Measurements from ENCODE around the gene BCAS3.

Gene BCAS3

GRCh38 chr17:61199431-61200338, 522.0 kb downstream of the BCAS3 start:
- DNase-seq (ENCODE audit: low read depth) = no peak

- no peak for DNase-seq (ENCODE audit: low read depth)
Measured at GRCh38 chr17:61200339-61200715, 522.7 kb downstream of the BCAS3 start.

DNA sequence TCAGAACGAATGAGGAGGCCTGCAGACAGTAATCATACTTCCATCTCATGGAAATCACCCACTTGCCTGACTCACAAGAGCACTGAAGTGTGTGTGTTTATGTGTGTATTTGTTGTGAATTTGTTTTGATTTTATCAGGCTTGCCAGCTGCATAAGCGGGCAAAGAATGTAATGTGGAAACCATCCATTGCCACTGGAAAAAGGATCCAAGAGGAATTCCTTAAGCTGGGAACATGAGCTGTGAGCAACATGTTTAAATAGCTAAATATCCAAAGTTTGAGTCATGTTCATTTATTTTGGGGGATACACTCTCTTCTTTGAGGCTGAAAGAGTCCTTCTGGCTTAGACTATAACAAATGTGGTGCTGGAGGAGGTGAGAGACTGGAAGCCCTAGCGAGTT, 523.6 kb downstream of the BCAS3 start:
- peak; percentile 55 for DNase-seq (ENCODE audit: low read depth)

DNA sequence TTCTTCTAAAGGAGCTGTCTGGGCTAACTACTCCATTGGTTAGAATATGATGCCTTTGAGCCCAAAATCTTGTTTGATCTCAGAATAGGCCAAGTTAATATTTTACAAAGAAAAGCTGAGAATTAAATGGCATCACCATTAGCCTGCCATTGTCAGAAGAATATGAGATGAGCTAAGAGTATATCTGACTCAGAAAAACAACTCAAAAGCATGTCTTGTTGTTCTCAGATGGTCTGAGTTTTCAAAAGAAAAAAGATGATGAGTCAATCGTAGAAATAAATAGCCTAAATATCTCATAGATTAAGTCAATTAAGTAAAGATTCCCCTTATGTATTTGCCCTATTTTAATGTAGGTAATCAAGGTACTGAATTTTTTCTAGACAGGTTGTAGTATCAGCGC, 524.9 kb downstream of the BCAS3 start:
- no peak for DNase-seq (ENCODE audit: low read depth)

DNA sequence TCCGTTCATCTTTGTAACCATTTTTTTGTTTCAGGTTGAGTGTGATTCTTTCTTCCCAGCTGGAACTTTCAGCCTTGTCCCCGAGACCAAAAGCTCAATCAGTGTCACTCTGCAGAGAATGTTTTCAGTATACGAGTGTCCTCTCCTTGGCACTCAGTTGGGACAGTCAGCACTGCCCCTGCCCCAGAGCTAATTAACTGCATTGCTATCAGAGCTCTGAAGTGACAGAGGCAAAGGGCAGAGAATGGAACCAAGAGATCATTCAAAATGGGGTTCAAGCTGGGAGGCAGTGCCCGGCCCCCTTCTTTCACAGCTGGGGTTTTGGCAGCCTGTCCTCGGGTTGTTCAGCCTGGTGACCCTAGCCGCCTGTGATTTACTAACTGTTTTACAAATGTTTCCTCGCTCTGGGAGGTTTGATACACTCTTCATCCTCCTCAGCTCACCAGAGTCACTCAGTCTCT, 526.0 kb downstream of the BCAS3 start:
- no peak for DNase-seq (ENCODE audit: low read depth)

DNA sequence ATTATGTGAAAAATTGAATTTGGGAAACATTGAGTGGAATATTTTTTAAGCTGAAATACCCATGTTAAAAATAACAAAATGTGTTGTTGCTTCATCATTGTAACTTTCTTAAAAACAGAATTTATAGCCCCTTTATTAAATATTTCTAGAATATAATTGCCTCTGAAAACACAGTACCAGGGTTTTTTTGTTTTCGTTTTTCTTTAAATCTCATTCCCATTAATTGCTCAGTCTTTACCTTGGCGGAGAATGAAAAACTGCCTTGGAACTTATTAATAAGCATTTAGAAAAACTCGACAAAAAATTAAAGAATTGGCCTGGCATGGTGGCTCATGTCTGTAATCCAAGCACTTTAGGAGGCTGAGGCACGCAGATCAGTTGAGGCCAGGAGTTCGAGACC, 526.8 kb downstream of the BCAS3 start:
- DNase-seq (ENCODE audit: low read depth) = no peak

DNA sequence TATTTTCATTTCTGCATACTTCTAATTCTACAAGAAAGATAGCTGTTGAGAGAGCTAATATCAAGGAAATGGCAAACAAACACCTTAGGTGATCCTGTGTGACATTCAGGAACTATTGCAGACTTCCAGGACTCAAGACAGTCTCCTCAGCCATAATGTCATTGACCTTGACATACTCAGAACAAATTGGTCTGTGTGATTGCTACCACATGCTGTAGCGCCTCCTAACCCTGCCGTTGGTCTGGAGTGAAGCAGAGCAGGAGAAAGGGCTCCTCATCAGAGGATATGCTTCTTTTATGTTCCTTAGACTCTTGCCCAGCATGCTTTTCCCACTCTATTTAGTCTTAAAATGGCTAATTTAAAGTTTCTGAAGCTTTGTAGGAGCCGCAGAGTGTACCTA, 527.8 kb downstream of the BCAS3 start:
- no peak for DNase-seq (ENCODE audit: low read depth)

DNA sequence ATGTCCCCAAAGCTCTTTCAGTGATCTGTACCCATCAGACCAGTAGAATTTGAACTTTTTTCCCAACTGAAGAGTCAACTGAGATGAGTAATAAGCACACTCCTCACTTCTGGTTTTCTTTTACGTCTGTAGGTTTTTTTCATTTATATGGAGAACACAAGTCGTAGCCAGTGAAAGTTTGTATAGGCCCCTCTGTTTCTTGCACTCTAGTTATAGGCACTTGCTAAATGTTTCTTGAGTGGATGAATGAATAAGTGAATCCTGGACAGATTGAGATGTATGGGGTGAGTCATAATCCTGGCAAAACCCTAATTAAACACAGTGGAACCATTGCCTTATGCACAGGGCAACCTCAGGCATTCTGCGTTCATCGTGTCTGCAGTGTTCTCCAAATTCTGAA, 528.3 kb downstream of the BCAS3 start:
- no peak for DNase-seq (ENCODE audit: low read depth)

GRCh38 chr17:61206922-61207321, 529.3 kb downstream of the BCAS3 start:
- DNase-seq (ENCODE audit: low read depth) = no peak

DNA sequence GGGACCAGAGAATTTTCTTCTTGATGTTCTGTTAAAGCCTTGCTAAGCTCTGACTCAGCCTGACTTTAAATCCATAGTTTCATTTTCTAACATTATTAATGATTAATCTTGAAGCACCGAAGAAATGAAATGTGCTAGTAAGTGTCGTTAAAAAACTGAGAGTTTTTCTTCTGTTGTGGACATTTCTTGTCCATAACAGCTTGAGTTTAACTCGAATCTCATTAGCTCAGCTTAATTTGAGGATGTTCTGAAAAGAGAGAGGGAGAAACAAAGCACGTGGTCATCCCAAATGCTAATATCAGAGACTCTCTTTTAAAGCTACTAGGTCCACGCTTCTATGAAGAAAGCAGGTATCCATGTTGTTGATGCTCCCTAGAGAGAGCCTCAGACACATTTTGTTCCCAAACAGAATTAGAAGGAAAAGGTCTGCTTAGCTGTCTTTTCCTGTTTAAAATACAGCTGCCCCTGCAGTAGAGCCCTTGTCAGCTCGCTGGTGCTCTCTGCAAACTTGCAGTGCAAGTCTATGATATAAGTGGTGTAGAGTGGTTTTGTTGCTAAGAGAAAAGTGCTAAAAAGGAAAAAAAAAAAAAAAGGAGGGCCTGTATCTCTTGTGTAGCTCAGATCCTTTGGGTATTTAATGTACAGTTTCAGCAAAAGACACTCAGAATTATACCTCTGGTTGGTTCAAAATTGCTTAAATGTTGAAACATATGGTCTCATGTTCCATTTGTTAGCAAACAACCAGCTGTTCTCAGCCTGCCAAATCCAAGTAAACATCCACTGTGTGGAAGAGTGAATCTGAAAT, 530.9 kb downstream of the BCAS3 start:
- DNase-seq (ENCODE audit: low read depth) = no peak

GRCh38 chr17:61209106-61209439, 531.4 kb downstream of the BCAS3 start:
- DNase-seq (ENCODE audit: low read depth) = no peak

DNA sequence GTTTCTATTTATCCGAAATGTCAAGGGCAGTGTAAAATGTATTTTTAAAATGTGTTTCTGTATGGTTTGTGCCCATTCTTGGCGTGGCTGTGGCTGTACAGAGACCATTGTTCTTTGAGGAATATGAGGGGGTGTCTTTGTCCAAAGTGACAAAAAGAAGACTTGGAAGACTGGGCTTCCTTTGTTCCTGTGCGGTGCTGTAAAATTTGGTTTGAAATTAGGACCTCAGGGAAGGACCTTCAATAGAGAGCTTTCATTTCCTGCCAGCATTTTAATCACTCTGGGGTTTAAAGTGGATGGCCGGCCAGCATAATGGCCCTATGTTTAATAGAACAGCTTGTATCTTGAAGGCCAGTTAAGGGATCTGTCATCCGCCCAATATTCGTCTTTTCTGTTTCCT, 531.9 kb downstream of the BCAS3 start:
- no peak for DNase-seq (ENCODE audit: low read depth)

- DNase-seq (ENCODE audit: low read depth) = no peak
Measured at GRCh38 chr17:61211236-61211635, 533.6 kb downstream of the BCAS3 start.

DNA sequence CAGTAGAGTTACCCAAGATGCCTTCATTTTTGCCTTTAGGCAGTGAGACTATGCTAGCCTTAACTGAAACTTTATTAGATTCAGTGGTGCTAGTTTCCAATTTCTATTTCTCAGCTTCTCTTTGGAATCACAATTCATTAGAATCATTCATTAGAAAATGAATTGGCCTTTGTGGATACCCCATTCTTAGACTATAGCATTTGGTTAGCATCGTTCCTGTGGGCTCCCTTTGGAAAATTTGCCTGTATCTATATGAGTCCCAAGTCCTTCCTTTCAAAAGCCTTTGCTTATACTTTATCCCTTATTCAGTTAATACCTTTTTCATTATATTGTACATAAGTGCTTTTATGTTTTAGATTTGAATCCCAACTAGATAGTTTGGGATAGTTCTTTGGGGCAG, 535.0 kb downstream of the BCAS3 start:
- no peak for DNase-seq (ENCODE audit: low read depth)

DNA sequence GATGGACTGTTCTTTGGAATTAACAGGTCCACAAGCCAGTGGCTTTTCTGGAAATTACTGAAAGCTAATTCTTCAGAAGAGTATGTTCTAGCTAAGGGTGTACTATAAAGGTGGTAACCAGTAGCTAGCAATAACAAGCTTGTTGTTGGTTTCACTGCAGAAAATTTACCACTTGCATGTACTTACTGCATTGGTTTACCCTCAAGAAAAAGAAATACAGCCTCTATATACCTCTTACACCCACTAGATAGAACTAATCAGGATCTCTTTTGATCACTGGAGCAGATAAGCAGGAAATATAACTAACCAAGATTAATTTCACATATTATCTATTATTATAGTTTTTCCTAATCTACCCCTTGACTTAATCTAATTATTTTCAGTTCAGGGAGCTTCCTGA, 537.1 kb downstream of the BCAS3 start:
- DNase-seq (ENCODE audit: low read depth) = no peak

DNA sequence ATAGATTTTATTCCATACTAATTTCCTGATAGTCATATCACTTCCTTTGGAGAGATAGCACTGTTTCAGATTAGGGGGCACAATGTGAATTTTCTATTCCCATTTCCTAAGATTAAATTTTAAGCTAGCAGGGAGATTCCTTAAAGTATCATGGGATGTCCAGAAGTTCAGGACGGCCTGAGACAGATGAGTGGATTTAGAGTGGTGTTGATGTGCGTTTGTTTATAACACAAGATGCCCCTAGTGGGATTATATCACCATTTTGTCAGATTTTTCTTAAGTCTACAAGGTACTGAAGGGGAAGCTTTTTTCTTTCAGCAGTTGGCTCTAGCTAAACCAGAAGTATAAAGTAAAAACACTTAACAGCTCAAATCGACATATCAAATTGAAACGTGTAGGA, 538.4 kb downstream of the BCAS3 start:
- no peak for DNase-seq (ENCODE audit: low read depth)

- no peak for DNase-seq (ENCODE audit: low read depth)
Measured at GRCh38 chr17:61217878-61218437, 540.3 kb downstream of the BCAS3 start.

DNA sequence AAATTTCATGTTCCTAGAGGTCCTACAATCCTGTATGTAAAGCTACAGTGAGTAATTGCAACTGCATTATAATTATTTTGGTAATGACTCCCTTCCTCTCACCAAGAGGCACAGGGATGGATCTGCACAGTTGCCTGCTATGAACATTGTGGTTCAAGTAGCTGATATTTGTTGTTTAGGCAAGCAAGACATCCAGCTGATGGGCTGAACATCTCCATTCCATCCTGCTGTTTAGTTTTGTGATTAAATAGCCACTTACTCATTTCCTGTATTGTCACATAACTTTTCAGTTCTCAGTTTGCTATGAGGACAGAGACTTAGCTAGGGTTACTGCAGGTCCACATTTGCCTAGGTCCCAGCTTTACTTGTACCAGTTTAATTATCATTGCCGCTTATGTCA, 540.8 kb downstream of the BCAS3 start:
- no peak for DNase-seq (ENCODE audit: low read depth)

GRCh38 chr17:61219460-61219859, 541.8 kb downstream of the BCAS3 start:
- no peak for DNase-seq (ENCODE audit: low read depth)

DNA sequence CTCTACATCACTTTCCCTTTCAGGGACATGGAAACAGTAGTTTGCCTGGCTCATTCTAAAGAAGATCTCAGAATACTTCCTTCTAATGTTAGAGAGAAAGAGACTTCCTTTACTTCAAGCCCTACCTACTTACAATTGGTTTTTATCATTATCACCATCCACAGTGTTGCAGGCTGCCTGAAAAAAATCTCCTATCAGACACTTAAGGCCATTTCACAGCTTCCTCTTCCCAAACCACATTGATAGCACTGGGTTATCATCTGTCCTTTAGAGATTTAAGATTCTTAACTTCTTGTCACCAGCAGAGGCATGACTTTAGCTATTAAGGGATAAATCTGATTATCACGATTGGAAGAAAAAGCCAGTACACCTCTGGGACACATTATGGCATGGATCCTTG, 543.5 kb downstream of the BCAS3 start:
- no peak for DNase-seq (ENCODE audit: low read depth)

DNA sequence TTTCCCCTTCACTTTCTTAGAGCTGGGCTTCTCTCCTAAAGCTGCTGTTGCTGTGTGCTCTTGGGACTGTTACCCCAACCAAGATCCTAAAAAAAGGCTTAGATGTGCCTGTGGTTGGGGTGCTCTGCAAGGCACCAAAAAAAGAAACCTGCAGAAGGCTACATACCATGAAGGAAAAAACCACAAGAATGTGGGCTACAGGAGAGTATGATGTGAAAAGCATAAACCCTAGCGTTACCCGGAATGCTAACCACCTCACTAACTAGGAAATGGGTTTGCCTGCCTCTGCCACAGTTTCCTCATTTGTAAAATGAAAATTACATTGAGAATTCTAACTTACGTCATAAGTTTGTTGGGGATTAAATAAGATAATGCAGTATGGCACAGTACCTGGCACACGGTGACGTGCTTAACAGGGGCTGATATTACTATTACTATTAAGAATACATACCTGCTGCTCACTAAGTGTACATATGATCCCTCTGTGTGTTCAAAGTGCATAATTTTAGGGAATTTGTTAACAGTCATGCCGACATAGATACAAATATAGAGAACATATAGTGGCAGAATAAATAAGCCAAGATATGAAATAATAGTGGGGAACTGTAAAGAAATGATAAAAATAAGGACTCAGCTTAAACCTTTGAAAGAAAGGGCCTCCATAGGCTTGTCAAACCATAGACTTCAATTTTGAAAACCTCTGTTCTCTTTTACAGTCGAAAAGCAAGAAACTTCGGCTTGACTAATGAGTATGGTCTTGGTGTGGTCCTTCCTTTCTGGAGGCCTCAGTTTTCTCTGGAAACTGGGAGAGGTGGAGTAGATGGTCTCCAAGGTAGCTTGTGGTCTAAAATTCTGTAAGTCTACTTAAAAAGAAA, 544.2 kb downstream of the BCAS3 start:
- no peak for DNase-seq (ENCODE audit: low read depth)

- no peak for DNase-seq (ENCODE audit: low read depth)
Measured at GRCh38 chr17:61223725-61224124, 546.1 kb downstream of the BCAS3 start.

Data from HS-27A (cell line).